GM13977 (cell line): ENCODE data around the gene COL26A1.

ENCODE experiments used
- DNase-seq: peaks from one replicate; pipeline ENCODE4 v3.0.0; 2012; ENCODE audit warnings: low spot score
- in situ Hi-C: fragments of 300-500 bp; cut with MboI; formaldehyde crosslinking; loops from one replicate; pipeline ENCODE4 v1.12.0; 2022; ENCODE audit warnings: low sequenced_read_pairs, low pct_unique_long_range_greater_than_20kb, mixed read lengths, inconsistent platforms; ENCODE audit not compliant: unreplicated experiment
- TF ChIP-seq, protein P1 (sequence below): IDR thresholded peaks from 2 replicates; pipeline ENCODE4 v1.5.1; 2012; ENCODE audit warnings: mild to moderate bottlenecking, control low read depth; ENCODE audit not compliant: insufficient read depth; ENCODE audit errors: extremely low read depth, missing control alignments

COL26A1 gene

DNA sequence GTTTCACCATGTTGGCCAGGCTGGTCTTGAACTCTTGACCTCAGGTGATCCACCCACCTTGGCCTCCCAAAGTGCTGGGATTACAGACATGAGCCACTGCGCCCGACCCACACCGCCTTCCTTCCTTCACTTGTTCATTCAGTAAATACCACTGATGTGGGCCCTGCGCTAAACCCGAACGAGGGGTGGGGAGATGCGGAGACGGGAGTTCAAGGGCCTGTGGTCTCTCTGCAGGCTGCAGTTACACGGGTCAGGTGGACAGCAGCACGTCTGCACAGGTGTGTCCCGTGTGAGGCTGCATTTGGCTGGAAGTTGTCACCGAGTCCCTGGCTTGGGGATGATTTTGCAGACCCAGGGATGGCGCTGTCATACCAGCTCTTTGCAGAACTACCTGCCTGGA lies 38.1 kb downstream of the COL26A1 start:
- DNase-seq: no peak
- in situ Hi-C loops: no loop called here
- TF ChIP-seq, protein P1, sequence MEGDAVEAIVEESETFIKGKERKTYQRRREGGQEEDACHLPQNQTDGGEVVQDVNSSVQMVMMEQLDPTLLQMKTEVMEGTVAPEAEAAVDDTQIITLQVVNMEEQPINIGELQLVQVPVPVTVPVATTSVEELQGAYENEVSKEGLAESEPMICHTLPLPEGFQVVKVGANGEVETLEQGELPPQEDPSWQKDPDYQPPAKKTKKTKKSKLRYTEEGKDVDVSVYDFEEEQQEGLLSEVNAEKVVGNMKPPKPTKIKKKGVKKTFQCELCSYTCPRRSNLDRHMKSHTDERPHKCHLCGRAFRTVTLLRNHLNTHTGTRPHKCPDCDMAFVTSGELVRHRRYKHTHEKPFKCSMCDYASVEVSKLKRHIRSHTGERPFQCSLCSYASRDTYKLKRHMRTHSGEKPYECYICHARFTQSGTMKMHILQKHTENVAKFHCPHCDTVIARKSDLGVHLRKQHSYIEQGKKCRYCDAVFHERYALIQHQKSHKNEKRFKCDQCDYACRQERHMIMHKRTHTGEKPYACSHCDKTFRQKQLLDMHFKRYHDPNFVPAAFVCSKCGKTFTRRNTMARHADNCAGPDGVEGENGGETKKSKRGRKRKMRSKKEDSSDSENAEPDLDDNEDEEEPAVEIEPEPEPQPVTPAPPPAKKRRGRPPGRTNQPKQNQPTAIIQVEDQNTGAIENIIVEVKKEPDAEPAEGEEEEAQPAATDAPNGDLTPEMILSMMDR: no peak

DNA sequence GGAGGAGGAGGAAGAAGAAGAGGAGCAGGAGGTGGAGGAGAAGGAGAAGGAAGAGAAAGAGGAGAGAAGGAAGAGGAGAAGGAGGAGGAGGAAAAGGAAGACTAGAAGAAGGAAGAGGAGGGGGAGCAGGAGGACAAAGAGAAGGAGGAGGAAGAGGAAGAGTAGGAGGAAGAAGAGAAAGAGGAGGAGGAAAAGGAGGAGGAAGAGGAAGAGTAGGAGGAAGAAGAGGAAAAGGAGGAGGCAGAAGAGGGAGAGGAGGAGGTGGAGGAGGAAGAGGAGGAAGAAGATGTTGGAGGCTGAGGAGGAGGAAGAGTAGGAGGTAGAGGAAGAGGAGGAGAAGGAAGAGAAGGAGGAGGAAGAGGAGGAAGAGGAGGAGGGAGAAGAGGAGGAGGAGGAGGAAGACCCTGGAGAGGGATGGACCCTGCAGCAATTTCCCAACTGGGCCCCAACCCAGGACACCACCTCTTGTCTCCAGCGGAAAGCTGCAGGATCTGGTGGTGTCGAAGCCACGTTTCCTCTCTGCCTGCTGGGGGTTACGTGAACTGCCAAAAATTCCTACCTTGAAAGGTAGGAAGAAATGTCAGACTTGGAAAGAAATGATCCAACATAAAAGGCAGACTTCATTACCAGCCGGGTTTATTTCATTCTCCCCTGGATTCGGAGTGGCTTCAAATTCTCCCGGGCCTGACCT lies 38.9 kb downstream of the COL26A1 start:
- in situ Hi-C loops: no loop called here
- DNase-seq: no peak
- TF ChIP-seq, protein P1: no peak

DNA sequence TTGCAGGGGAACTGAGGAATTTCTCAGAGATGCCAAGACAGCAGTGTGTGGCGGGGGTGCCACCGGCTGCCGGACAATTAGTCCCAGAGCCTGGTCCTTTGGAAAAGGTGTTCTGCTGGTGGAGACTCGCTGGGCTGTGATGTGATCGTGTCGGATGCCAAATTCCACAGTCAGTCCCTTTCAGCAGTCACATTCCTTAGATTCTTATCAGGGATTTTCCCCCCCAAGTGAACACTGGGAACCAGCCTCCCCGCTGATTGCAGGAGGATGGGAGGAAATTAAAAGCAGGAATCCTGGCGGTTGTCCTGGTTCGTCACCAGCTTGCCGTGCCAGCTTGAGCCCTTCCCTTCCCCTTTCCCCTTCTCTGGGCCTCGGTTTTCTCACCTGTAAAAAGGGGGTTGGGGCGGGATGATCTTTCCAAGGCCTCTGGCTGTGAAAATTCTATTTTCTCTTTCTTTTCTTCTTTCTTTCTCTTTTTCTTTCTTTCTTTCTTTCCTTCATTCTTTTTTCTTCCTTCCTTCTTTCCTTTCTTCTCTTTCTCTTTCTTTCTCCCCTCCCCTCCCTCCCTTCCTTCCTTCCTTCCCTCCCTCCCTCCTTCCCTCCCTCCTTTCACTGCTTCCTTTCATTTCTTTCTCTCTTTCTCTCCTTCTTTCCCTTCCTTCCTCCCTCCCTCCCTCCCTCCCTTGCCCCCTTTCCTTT lies 39.6 kb downstream of the COL26A1 start:
- TF ChIP-seq, protein P1: no peak
- no peak for DNase-seq
- in situ Hi-C loops: no loop called here

DNA sequence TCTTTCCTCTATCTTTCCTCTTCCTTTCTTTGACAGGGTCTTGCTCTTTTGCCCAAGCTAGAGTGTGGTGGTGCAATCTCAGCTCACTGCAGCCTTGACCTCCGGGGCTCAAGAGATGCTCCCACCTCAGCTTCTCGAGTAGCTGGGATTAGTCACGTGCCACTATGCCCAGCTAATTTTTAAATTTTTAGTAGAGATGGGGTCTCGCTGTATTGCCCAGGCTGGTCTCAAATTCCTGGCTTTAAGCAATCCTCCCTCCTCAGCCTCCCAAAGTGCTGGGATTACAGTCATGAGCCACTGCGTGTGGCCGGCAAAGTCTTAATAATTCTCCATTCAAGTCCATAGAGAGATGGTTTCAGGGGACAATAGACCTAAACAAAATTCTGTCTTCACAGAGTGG lies 40.2 kb downstream of the COL26A1 start:
- DNase-seq: no peak
- in situ Hi-C loops: no loop called here
- TF ChIP-seq, protein P1: no peak

DNA sequence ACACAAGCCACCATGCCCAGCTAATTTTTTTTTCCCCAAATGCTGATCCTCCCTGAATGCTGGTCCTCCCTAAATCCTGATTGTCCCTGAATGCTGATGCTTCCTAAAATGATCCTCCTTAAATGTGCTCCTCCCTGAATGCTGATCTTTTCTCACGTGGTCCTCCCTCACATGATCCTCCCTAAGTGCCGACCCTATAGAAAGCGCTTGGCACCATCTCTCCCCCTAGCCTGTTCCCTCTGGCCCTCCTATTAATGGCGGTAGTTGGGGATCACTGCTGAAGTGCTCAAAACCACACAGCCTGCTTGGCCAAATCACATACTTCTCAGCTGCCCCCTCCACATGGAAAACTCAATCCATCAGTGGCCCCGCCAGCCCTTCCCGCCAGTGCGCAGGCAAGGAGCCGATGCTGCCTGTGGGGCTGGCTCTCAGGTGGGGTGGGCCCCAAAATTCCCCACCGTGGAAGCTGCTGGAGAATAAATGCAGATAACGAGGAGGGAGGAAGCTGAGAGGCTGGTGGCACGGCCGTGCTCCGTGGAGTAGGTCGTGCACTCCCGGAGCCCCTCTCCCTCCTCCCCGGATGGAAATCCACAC lies 42.9 kb downstream of the COL26A1 start:
- DNase-seq: no peak
- TF ChIP-seq, protein P1: no peak

DNA sequence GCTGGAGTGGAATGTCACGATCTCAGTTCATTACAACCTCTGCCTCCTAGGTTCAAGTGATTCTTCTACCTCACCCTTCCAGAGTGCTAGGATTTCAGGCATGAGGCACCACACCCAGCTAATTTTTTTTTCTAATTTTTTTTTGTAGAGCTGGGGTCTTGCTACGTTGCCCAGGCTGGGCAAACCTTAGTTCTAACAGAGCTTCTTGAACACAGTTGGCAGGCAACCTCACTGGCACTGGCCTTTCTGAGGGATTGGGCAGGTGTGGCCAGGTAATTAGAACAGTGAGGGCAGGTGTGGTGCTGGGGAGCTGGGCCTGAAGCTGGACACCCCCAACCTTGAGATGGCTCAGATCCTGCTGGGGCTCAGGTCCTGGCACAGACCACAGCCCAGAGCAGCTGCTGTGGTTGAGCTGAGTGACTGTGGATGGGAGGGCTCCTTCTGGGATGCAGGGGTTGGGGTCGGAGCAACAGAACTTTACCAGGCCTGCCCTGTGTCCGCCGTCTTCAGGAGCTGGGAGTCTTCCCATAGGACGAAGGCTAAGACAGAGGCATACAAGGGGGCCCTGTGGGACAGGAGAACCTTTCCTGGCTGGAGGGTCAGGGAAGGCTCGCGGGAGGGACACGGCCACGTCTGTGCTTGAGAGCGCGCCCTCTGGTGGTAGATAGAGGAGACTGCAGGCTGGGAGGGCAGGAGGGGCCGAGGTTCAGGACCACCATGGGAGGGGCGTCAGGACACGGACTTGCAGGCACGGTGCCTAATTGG lies 48.2 kb downstream of the COL26A1 start:
- in situ Hi-C loops: no loop called here

More for the DNA sequence above, 42.9 kb downstream of the COL26A1 start:
- in situ Hi-C loops: no loop called here

More for the DNA sequence above, 48.2 kb downstream of the COL26A1 start:
- DNase-seq: peak; percentile 78
- TF ChIP-seq, protein P1: peak; percentile 92
